Cardiac septum (tissue), 1 donor: ENCODE data around the gene C4BPA. TPM values are rescaled to one million over a fixed set of nuclear protein-coding genes. Genes with fewer than 3 reads are reported as not detected.
A peak's percentile ranks its signal among the peaks of the same experiment; 100 is the strongest.

Experiments
- DNase-seq: peaks from one replicate; pipeline ENCODE4 v3.0.0-alpha.2; 2020; ENCODE audit warnings: low spot score
- intact Hi-C: fragments of 100-400 bp; cut with DNase I; formaldehyde crosslinking; loops from one replicate; pipeline ENCODE4 v1.14.0; 2022
- long read RNA-seq: library from polyadenylated mRNA; unstranded; transcript quantifications from one replicate; pipeline ENCODE4 v2.0.0, GENCODE V29; 2021
- total RNA-seq: library from RNA; stranded (reverse); fragmentation: NEBNext Ultra II Directional; extraction: Animal tissue kit (Norgen Biotek cat#: 25700); gene quantifications from one replicate; pipeline ENCODE4 v1.2.1, GENCODE V29; 2021
- donor health status: DM: no; HTN: no; CAD: no.

Gene C4BPA
- not detected for total RNA-seq
- long read RNA-seq = 0 reads

- DNase-seq = no peak
- intact Hi-C loops = no loop called here
Observed at GRCh38 chr1:207103892-207104373, at the start of gene C4BPA. Gene C4BPA, plus strand, starts transcription at chr1:207104233. Its CDS starts 8,793 bp downstream, at chr1:207113026.

GRCh38 chr1:207054491-207054890 is 49.5 kb upstream of the C4BPA start:
- intact Hi-C loops = loop anchor here (5.0 to 10.0 kb wide), 3 partner anchors 268 to 550 kb away; partner anchors contain the start of genes CD55 and RASSF5

GRCh38 chr1:207055386-207056001 is 48.5 kb upstream of the C4BPA start:
- intact Hi-C loops = loop anchor here (10.0 kb wide), 2 partner anchors 381 to 551 kb away; partner anchors contain the start of gene RASSF5
- DNase-seq = no peak

More at GRCh38 chr1:207054491-207054890, 49.5 kb upstream of the C4BPA start:
- DNase-seq = no peak

GRCh38 chr1:207056673-207057072 is 47.4 kb upstream of the C4BPA start:
- intact Hi-C loops = loop anchor here (10.0 kb wide), 2 partner anchors 382 to 552 kb away; partner anchors contain the start of gene RASSF5
- no peak for DNase-seq

- no peak for DNase-seq
- intact Hi-C loops = loop anchor here (10.0 kb wide), 2 partner anchors 383 to 553 kb away; partner anchors contain the start of gene RASSF5
Observed at GRCh38 chr1:207058252-207058651, 45.8 kb upstream of the C4BPA start.

- intact Hi-C loops = loop anchor here (10.0 kb wide), 2 partner anchors 384 to 554 kb away; partner anchors contain the start of gene RASSF5
- no peak for DNase-seq
Observed at GRCh38 chr1:207058878-207059867, 44.9 kb upstream of the C4BPA start.

GRCh38 chr1:207059881-207060280 is 44.2 kb upstream of the C4BPA start:
- intact Hi-C loops = loop anchor here (10.0 kb wide), 2 partner anchors 385 to 555 kb away; partner anchors contain the start of gene RASSF5
- no peak for DNase-seq

GRCh38 chr1:207060596-207060995 is 43.4 kb upstream of the C4BPA start:
- intact Hi-C loops = no loop called here
- DNase-seq = no peak

GRCh38 chr1:207062058-207062457 is 42.0 kb upstream of the C4BPA start:
- DNase-seq = no peak
- intact Hi-C loops = no loop called here

GRCh38 chr1:207063014-207063413 is 41.0 kb upstream of the C4BPA start:
- intact Hi-C loops = no loop called here

GRCh38 chr1:207064561-207064960 is 39.5 kb upstream of the C4BPA start:
- intact Hi-C loops = no loop called here
- no peak for DNase-seq

More at GRCh38 chr1:207063014-207063413, 41.0 kb upstream of the C4BPA start:
- no peak for DNase-seq

GRCh38 chr1:207067185-207067584 is 36.8 kb upstream of the C4BPA start:
- DNase-seq = no peak
- intact Hi-C loops = loop anchor here (5.0 kb wide), 1 partner anchor 45 kb away; no protein-coding TSS in a partner anchor

GRCh38 chr1:207067665-207068064 is 36.4 kb upstream of the C4BPA start:
- no peak for DNase-seq
- intact Hi-C loops = loop anchor here (5.0 kb wide), 1 partner anchor 45 kb away; no protein-coding TSS in a partner anchor

- intact Hi-C loops = loop anchor here (5.0 kb wide), 1 partner anchor 47 kb away; no protein-coding TSS in a partner anchor
- DNase-seq = peak; percentile 80
Observed at GRCh38 chr1:207069061-207069460, 35.0 kb upstream of the C4BPA start.

GRCh38 chr1:207069858-207070506 is 34.1 kb upstream of the C4BPA start:
- DNase-seq = peak; percentile 81
- intact Hi-C loops = loop anchor here (5.0 to 10.0 kb wide), 2 partner anchors 48 to 145 kb away; partner anchors contain the start of gene FCMR

- no peak for DNase-seq
- intact Hi-C loops = loop anchor here (10.0 kb wide), 1 partner anchor 146 kb away; the partner anchor contains the start of gene FCMR
Observed at GRCh38 chr1:207070811-207071210, 33.2 kb upstream of the C4BPA start.

GRCh38 chr1:207071426-207071825 is 32.6 kb upstream of the C4BPA start:
- DNase-seq = no peak
- intact Hi-C loops = loop anchor here (10.0 kb wide), 1 partner anchor 147 kb away; the partner anchor contains the start of gene FCMR

- intact Hi-C loops = loop anchor here (10.0 kb wide), 1 partner anchor 147 kb away; the partner anchor contains the start of gene FCMR
Observed at GRCh38 chr1:207072233-207072632, 31.8 kb upstream of the C4BPA start.

More at GRCh38 chr1:207072233-207072632, 31.8 kb upstream of the C4BPA start:
- no peak for DNase-seq
